ENCODE results near the gene NDST3.
"Not testable (repeated sequence)": the region's sequence is repeated elsewhere in the genome, so short reads cannot be mapped to it uniquely, and the experiment has no call there.

Gene NDST3

GRCh38 chr4:118175506-118175905 is 141.2 kb downstream of the NDST3 start:
- no peak for DNase-seq

GRCh38 chr4:118177126-118177525 is 142.8 kb downstream of the NDST3 start:
- no peak for DNase-seq

- no peak for DNase-seq
Measured at GRCh38 chr4:118180776-118181175, 146.5 kb downstream of the NDST3 start.

- DNase-seq: no peak
Measured at GRCh38 chr4:118190903-118191302, 156.6 kb downstream of the NDST3 start.

- no peak for DNase-seq
Measured at GRCh38 chr4:118193421-118193820, 159.1 kb downstream of the NDST3 start.

GRCh38 chr4:118206627-118207026 is 172.3 kb downstream of the NDST3 start:
- DNase-seq: no peak

- no peak for DNase-seq
Measured at GRCh38 chr4:118213101-118213500, 178.8 kb downstream of the NDST3 start.

- DNase-seq: no peak
Measured at GRCh38 chr4:118215826-118216225, 181.5 kb downstream of the NDST3 start.

- no peak for DNase-seq
Measured at GRCh38 chr4:118221227-118221800, 187.0 kb downstream of the NDST3 start.

- peak in 2 of 58 donors; percentile 24 to 55 for DNase-seq
Measured at GRCh38 chr4:118224243-118224829, 190.1 kb downstream of the NDST3 start.

- DNase-seq: no peak
Measured at GRCh38 chr4:118225511-118225910, 191.2 kb downstream of the NDST3 start.

- DNase-seq: no peak
Measured at GRCh38 chr4:118226311-118227010, 192.2 kb downstream of the NDST3 start.

- DNase-seq: peak in 2 of 58 donors; percentile 32 to 52
Measured at GRCh38 chr4:118235566-118236120, 201.4 kb downstream of the NDST3 start.

GRCh38 chr4:118237531-118237930 is 203.2 kb downstream of the NDST3 start:
- DNase-seq: no peak

GRCh38 chr4:118249890-118250289 is 215.6 kb downstream of the NDST3 start:
- no peak for DNase-seq

- DNase-seq: no peak
Measured at GRCh38 chr4:118254368-118254767, 220.1 kb downstream of the NDST3 start.

GRCh38 chr4:118259111-118259510 is 224.8 kb downstream of the NDST3 start:
- DNase-seq: peak in 1 of 58 donors; percentile 2

GRCh38 chr4:118260309-118260708 is 226.0 kb downstream of the NDST3 start:
- DNase-seq: no peak

- no peak for DNase-seq
Measured at GRCh38 chr4:118264096-118264495, 229.8 kb downstream of the NDST3 start.

GRCh38 chr4:118265312-118266144 is 231.2 kb downstream of the NDST3 start:
- DNase-seq: peak in 9 of 58 donors; percentile 1 to 19 (median 9)

GRCh38 chr4:118266145-118266496 is 231.8 kb downstream of the NDST3 start:
- DNase-seq: not testable (repeated sequence)

GRCh38 chr4:118268780-118269179 is 234.5 kb downstream of the NDST3 start:
- no peak for DNase-seq

All from anterior cingulate cortex (tissue), 58 donors.